H1 (cell line): ENCODE data around the gene ZC3H18. TPM values are rescaled to one million over a fixed set of nuclear protein-coding genes. Genes with fewer than 3 reads are reported as not detected.

Source experiments
- ASH2L ChIP-seq: fragments of 200-600, 300-600 bp; sonication (generic); IDR thresholded peaks from one replicate; pipeline ENCODE4 v1.7.1; 2017; ENCODE audit warnings: low read length
- CHD7 ChIP-seq: fragments of 300-600 bp; sonication (generic); IDR thresholded peaks from 2 replicates; pipeline ENCODE4 v1.7.1; 2012; ENCODE audit warnings: low read length, moderate library complexity, mild to moderate bottlenecking, inconsistent platforms; ENCODE audit not compliant: insufficient replicate concordance
- POLR2AphosphoS5 ChIP-seq: IDR thresholded peaks from 2 replicates; pipeline ENCODE4 v1.6.1; 2011; ENCODE audit warnings: low read depth, low read length
- polyA plus RNA-seq, 7 experiments: library from polyadenylated mRNA; depleted of rRNA in 3 of 7; stranded (reverse) in 5 of 7; unstranded in 2 of 7; fragments of >200 nt in 5 of 7; fragments of 200-250 nt in 2 of 7; gene quantifications; 1 replicate in 5 of 7; 2 replicates in 1 of 7; 4 replicates in 1 of 7; pipeline versions ENCODE4 v1.2.1 to v1.2.3, GENCODE V29; 2011 to 2013; ENCODE audit warnings: missing spikeins in 2 of 7, mixed read lengths in 2 of 7
- total RNA-seq: library from RNA; stranded (reverse); fragmentation: NEBNext Ultra II Directional; extraction: Animal tissue kit (Norgen Biotek cat#: 25700); gene quantifications from 2 replicates; pipeline ENCODE4 v1.2.1, GENCODE V29; 2021

ZC3H18 gene
- total and polyA plus RNA-seq, 2 of the 8 experiments (the other 6 are each of a cell fraction or from before 2014, with no cell fraction given): 12.1 to 73.2 TPM

GRCh38 chr16:88533932-88534637, 36.1 kb upstream of the ZC3H18 start (continued):
- TF ChIP-seq CHD7 (no peak), POLR2AphosphoS5 (peak; percentile 52; the same call in 1 of the 2 replicates), ASH2L (peak; percentile 25)
